Mucosa of gallbladder (tissue), 1 donor: ENCODE measurements around the gene PGGHG. TPM values are rescaled to one million over a fixed set of nuclear protein-coding genes. Genes with fewer than 3 reads are reported as not detected.

Experiments
- DNase-seq: peaks from one replicate; pipeline ENCODE4 v3.0.0-alpha.2; 2020; ENCODE audit warnings: low spot score
- total RNA-seq: library from RNA; stranded (reverse); gene quantifications from one replicate; pipeline ENCODE4 v1.2.1, GENCODE V29; 2021
- donor health status: DM: no; HTN: no; CAD: no.

PGGHG gene
- total RNA-seq, 1 donor from 2014 or later: 42.8 TPM

DNA sequence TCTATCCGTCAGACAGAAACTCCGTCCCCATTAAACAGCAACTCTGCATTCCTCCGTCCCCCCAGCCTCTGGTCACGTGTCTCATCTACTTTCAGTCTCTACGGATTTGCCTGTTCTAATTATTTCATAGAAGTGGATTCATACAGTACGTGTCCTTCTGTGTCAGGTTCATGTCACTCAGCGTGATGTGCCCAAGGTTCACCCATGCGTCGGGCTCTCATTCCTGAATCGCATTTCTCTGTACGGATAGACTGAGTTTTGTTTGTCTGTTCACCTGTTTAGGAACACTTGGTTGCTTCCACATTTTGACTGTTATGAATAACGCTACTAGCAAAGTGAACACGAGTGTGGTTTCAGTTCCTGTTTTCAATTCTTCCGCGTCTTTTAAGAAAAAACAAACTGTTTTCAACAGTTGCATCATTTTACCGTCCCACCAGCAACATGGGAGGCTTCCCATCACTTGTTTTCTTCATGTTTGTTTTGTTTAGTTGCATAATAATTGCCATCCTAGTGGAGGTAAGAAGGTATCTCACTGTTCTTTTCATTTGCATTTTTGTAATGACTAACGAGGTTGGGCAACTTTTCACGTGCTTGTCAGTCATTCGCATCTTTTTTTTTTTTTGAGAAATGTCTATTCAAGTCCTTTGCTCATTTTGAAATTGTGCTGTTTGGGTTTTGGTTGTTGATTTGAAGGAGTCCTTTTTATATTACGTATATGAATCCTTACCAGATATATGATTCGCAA is 19.6 kb upstream of the PGGHG start:
- DNase-seq: no peak

DNA sequence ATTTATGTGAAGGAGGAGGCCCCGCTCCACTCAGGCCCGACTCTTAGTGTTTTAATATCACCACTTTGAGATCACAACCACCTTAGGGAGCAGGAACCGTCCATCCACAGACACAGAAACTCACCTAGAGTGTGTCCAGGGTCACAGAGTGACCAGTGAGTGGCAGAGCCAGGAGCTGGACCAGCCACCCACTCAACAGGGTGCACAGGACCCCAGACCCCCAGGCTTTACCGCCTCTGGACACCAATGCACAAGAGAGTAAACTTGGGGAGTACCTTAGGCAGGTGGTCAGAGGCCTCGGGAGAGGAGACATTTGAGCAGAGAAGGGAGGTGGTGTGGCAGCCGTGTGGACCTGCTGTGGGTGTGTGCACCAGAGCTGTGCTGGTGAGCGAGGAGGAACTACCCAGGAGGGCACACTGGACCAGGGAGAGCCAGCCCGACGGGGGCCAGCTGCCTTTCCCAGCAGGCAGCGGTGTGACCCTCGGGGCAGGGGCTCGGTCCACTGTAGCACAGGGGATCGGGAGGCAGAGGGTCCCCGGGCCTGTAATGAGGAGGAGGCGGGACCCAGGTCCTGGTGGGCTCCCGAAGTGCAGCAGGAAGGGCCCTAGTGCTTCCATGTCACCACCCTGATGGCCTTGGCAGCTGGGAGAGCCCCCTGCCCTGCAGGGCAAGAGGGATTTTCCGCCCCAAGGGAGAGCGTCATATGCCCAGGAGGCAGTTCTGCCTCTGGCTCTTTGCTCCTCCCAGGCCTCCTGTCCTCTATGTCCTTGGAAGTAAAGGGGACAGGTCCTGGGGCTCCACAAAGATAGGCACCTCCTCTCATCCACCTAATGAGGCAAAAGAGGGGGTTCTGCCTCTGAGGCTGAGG is 18.2 kb upstream of the PGGHG start:
- no peak for DNase-seq

DNA sequence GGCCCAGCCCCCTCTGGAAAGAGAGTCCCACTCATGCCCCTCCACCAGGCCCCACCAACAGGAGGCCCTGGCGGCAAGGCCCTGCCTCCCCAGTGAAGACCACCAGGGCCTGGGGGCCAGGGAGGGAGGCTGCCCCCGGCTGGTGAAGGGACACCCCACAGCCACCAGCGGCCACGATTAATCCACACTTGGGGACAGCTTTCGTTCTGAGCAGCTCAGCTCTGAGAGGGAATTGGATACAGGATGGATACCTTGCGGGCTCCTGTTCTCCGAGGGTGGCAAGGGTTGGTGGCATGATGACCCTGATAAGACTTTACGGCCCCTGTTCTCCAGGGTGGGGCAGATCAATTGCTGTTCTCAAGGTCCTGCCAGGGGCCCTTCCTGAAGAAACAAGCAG is 17.6 kb upstream of the PGGHG start:
- DNase-seq: no peak

DNA sequence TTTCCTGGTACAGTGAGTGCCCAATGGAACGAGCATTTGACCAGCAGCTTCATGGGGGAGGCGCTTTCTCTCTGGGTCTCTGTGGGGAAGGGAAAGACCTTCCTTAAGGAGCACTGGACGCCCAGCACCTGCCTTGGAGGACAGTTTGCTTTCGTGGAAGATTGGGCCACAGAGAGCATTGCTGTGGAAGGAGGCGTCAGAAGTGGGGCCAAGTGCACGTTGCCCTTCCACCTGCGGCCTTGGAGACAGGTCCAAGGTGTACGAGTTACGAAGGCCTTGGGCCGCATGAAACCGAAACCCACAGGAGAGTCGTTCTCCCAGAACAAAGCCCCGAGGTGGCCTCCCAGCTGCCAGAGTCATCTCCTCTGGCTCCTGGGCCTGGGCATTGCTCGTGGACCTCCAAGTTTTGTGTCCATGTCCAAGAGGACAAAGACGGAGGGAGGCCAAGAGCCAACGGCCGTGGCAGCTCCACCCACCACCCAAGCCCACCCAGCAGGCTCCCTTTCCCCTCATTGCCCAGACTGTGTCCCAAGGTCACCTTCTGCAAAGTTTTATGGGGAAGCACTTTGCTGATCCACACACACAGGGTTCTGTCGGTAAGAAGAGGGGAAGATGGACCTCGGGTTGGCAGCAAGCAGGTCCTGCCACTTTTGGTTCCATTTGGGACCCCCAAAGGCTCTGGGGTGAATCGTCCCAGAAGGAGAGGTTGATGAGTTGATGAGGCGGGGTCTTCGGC is 16.6 kb upstream of the PGGHG start:
- no peak for DNase-seq

DNA sequence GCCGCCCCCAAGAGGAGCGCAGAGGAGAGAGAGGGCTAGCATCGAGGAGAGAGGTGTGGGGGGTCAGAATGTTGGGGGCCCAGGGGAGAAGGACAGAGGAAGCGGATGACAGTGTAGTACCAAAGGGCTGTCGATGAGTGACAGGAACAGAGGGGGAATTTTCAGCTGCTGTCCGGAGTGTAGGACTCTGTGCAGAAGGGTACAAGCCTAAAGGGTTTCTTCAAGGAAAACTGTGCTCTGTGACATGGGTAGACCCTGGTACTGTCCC is 16.1 kb upstream of the PGGHG start:
- DNase-seq: no peak

DNA sequence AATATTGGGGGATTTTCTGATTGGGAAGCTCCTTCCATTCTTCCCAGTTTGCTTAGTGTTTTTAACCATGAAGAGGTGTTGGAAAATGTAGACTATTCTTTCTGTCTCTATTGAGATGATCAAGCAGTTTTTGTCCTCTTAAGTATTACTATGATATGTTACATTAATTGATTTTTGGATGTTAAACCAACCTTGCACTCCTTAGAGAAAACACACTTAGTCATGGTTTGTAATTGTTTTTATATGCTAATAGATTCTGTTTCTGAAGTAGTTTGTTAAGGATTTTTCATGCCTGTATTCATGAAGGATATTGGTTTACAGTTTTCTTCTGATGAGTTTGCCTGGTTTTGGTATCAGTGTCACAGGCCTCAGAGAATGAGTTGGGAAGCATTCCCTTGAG is 12.7 kb upstream of the PGGHG start:
- no peak for DNase-seq

DNA sequence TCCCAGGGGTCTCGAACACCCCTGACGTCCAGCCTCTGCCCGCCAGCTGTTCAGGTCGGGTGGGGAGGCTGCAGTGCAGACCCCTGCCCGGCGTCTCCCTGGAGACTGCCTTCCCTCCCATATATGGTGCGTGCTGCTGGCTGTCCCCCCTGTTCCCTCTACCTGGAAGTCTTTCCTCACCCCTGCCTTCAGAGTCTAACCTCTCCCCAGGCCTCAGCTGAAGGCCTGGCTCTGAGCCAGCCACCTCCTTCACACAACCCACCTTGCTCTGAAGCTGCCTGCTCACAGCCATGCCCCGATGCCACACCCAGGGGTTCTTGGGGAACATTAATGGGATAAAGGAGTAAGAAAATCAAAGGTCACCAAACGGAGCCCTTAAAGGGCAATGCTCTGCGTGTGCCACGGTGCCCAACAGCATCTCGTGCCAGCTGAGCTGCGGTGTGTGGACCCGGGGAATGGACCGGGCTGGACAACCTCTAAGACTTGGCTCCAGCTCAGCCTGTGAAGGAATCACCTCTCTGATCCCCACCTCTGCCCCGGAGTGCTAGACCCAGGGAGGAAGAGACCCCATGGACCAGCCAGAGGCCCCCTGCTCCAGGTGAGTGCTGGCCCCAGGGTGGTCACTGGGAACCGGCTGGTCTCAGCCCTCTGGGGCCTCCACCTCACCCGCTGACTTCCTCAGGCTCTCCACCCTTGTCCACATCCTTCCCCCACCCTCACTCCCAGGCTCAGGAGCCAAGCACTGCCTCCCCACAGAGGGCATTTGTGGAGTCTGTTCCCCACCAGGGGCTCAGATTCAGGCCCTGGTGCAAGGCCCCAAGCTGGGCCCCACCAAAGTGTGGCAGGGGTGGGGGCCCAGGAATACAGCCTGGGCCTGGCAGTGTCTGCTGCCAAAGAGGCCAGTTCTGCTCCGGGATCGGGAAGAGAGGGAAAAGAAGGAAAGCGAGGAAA is 10.7 kb upstream of the PGGHG start, which contains the start of gene NLRP6:
Gene NLRP6, plus strand, starts transcription at position 407 of the 951 bp plus-strand sequence. Its CDS starts 163 bp downstream, at position 570.
- no peak for DNase-seq

DNA sequence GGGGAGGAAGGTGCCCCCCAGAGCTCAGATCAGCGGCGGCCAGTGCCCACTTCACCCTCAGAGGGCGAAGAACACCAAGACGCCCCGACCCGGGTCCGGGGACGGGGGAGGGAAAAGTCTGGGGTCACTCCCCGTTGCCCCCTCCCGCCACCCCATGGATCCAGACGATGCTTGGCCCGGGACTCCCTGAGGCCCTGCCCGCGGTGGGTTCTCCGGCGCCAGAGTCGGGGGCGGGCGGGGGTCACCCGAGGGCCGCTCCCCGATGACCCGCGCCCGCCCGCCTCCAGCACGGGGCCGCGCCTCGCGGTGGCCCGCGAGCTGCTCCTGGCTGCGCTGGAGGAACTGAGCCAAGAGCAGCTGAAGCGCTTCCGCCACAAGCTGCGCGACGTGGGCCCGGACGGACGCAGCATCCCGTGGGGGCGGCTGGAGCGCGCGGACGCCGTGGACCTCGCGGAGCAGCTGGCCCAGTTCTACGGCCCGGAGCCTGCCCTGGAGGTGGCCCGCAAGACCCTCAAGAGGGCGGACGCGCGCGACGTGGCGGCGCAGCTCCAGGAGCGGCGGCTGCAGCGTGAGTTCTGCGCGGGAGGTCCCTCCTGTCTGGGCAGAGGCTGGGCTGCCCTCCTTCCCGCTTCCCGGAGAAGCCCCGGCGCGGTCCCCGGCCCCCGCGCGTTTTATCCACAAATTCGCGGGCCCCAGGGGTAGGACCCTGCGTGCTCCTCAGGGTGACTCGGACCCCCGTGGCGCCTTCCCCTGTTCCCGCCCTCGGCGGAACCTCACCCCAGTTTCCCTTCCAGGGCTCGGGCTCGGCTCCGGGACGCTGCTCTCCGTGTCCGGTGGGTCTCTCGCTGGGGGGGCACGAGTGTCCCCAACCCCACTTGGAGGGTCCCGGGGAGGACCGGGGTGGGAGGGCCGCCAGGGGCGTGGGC is 9.6 kb upstream of the PGGHG start:
- no peak for DNase-seq

DNA sequence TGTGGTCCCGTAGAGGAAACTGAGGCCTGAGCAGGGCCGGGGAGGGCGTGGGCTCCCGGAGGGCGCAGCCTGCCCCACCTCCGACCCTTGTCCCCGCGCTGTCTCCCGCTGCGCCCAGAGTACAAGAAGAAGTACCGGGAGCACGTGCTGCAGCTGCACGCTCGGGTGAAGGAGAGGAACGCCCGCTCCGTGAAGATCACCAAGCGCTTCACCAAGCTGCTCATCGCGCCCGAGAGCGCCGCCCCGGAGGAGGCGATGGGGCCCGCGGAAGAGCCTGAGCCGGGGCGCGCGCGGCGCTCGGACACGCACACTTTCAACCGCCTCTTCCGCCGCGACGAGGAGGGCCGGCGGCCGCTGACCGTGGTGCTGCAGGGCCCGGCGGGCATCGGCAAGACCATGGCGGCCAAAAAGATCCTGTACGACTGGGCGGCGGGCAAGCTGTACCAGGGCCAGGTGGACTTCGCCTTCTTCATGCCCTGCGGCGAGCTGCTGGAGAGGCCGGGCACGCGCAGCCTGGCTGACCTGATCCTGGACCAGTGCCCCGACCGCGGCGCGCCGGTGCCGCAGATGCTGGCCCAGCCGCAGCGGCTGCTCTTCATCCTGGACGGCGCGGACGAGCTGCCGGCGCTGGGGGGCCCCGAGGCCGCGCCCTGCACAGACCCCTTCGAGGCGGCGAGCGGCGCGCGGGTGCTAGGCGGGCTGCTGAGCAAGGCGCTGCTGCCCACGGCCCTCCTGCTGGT is 8.8 kb upstream of the PGGHG start:
- DNase-seq: peak; percentile 72

DNA sequence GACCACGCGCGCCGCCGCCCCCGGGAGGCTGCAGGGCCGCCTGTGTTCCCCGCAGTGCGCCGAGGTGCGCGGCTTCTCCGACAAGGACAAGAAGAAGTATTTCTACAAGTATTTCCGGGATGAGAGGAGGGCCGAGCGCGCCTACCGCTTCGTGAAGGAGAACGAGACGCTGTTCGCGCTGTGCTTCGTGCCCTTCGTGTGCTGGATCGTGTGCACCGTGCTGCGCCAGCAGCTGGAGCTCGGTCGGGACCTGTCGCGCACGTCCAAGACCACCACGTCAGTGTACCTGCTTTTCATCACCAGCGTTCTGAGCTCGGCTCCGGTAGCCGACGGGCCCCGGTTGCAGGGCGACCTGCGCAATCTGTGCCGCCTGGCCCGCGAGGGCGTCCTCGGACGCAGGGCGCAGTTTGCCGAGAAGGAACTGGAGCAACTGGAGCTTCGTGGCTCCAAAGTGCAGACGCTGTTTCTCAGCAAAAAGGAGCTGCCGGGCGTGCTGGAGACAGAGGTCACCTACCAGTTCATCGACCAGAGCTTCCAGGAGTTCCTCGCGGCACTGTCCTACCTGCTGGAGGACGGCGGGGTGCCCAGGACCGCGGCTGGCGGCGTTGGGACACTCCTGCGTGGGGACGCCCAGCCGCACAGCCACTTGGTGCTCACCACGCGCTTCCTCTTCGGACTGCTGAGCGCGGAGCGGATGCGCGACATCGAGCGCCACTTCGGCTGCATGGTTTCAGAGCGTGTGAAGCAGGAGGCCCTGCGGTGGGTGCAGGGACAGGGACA is 8.0 kb upstream of the PGGHG start:
- DNase-seq: no peak

DNA sequence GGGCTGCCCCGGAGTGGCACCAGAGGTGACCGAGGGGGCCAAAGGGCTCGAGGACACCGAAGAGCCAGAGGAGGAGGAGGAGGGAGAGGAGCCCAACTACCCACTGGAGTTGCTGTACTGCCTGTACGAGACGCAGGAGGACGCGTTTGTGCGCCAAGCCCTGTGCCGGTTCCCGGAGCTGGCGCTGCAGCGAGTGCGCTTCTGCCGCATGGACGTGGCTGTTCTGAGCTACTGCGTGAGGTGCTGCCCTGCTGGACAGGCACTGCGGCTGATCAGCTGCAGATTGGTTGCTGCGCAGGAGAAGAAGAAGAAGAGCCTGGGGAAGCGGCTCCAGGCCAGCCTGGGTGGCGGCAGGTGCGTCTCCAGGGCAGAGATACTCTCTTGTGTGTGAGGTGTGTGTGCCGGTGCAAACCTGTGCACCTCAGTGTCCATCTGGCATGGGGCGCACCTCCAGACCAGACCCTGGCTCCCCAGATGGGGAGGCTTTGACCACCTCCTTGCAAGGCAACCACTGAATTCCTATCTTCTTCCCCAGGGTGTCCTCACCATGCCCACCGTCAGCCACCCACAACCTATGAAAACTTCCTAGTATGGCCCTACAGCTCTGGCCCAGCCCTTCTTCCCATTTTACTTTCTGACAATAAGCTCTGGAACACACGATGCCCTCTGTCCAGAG is 7.3 kb upstream of the PGGHG start:
- no peak for DNase-seq

DNA sequence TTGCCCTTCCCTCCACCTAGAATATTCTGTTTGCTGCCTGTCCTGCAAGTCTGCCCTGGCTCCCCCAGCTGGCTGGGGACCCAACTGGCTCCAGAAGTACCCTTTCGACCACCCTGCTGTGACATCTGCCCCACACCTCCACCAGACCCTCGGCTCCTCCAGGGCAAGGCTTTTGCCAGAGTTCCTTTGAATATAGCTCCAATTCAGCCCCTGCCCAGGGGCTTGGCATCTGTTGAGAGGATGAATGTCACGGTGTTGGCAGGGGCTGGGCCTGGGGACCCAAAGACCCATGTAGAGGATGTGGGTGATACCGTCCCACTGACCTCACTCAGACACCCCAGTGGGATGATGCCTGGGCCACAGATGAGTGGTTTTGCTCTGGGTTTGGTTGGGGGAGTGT is 6.8 kb upstream of the PGGHG start:
- no peak for DNase-seq

DNA sequence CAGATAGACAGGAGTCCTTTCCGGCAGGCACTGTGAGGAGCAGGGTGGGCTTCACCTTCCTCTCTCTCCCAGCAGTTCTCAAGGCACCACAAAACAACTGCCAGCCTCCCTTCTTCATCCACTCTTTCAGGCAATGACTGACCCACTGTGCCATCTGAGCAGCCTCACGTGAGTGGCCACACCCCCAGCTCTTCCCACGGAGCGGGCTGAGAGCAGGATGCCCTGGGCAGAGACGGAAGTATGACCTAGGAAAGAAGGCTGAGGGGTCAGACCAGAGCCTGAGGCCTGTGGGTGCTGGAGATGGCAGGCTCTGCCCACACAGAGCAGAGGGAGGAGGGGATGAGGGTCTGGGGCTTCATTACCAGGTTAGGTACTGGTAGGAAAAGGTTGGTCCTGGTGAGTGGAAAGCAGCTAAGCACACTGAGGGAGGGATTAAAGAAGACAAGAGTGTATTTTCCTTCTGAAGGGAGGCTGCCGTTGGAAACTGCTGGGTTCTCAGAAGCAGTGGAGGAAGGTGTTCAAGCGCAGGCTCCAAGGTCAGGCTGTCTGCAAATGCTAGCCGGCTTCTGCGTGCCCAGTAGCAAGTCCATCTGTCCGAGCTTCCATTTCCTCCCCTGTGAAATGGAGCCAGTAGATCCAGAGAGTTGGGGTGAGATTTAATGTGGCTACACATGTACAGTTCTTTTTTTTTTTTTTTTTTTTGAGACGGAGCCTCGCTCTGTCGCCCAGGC is 6.1 kb upstream of the PGGHG start:
- no peak for DNase-seq

DNA sequence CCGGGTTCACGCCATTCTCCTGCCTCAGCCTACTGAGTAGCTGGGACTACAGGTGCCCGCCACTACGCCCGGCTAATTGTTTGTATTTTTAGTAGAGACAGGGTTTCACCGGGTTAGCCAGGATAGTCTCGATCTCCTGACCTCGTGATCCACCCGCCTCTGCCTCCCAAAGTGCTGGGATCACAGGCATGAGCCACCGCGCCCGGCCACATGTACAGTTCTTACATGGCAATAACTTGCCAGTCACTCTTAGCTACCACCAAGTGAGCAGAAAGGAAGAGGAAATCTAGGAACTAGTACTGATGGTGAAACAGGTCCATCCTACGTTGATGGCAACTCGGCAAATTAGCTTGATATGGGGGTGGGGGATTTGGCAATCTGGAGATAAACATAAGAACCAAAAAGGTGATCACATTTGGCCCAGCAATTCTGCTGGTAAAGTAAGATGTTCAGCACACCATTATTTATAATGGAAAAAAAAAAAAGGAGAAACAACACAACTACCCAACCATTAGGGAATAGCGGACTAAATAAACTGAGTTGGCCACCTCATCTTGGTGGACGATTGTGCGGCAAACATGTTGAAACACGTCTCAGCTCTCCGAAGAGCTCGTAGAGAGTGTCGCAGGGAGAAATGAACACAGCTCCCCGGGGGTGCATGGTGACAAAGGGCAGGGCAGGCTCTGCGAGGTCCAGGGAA is 5.4 kb upstream of the PGGHG start:
- DNase-seq: no peak

DNA sequence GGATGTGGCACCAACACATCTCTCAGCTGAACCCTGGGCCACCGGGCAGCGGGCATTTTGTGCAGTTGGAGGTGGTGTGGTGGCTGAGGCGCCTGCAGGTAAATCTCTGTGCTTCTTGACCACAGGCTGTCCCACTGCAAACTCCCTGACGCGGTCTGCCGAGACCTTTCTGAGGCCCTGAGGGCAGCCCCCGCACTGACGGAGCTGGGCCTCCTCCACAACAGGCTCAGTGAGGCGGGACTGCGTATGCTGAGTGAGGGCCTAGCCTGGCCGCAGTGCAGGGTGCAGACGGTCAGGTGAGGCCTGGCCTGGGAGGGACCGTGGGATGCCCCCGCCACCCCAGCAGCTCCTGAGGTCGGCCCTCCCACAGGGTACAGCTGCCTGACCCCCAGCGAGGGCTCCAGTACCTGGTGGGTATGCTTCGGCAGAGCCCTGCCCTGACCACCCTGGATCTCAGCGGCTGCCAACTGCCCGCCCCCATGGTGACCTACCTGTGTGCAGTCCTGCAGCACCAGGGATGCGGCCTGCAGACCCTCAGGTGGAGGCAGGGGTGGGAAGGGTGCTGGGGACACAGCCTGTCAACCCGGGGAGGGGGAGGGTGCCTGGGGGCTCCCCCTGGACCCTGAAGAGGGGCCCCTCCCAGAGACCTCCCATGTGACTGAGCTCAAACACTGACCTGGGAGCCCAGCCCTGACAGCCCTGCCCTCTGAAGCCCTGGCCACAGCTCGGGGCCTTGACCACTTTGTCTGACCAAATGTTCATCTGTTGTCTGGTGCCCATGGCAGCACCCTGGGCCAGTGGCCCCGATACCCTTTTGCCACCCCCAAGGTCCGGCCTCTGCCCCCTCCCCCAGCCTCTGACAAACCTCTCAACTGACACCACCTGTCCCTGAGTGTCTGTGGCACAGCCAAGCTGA is 4.6 kb upstream of the PGGHG start:
- no peak for DNase-seq
